Activated CD8-positive, alpha-beta memory T cell treated with anti-CD3 and anti-CD28 coated beads for 36 hours (primary cell): ENCODE data around the gene GRIA1. TPM values are rescaled to one million over a fixed set of nuclear protein-coding genes. Genes with fewer than 3 reads are reported as not detected.
"Not testable (repeated sequence)": the region's sequence is repeated elsewhere in the genome, so short reads cannot be mapped to it uniquely, and the experiment has no call there.

ENCODE experiments used
- CTCF ChIA-PET: fragments of 350-600 bp; sonication (Branson Sonifier 250); formaldehyde crosslinking; loops from one replicate; lab custom pipeline; 2021; ENCODE audit warnings: antibody characterized with exemption; lab: Charles Lee
- POLR2A ChIA-PET: fragments of 350-600 bp; sonication (Branson Sonifier 250); formaldehyde crosslinking; loops from one replicate; lab custom pipeline; 2021; ENCODE audit warnings: antibody characterized with exemption; lab: Charles Lee
- total RNA-seq, 2 experiments: library from RNA; stranded (reverse); gene quantifications; one replicate each; pipeline ENCODE4 v1.2.3, GENCODE V29; 2021

Gene GRIA1
- total RNA-seq, 2 experiments from 2014 or later, result not detected

GRCh38 chr5:153862906-153863305 is 372.4 kb downstream of the GRIA1 start:
- POLR2A ChIA-PET, CTCF ChIA-PET: not testable (repeated sequence)
